Ovary (tissue), 3 donors: Measurements from ENCODE around the gene LITAF.

Experiments used
- EP300 ChIP-seq: sonication (generic); formaldehyde crosslinking; IDR thresholded peaks from one replicate; pipeline ENCODE4 v1.6.1; 2017; ENCODE audit warnings: antibody characterized with exemption
- POLR2A ChIP-seq: fragments of 450-650 bp; IDR thresholded peaks from one replicate; pipeline ENCODE4 v1.6.1; 2017; ENCODE audit warnings: antibody characterized with exemption, mild to moderate bottlenecking, moderate library complexity
- TF ChIP-seq, protein P1 (sequence below), 3 donors: fragments of 450-650 bp in 2 of 3; fragments of 200-600 bp in 1 of 3; IDR thresholded peaks; one replicate each; pipeline versions ENCODE4 v1.5.1 to v1.8.0; 2016 to 2022; ENCODE audit warnings: antibody characterized with exemption in 3 of 3, mild to moderate bottlenecking in 1 of 3
- donor health status: DM: no; HTN: no; CAD: no.

- TF ChIP-seq, protein P1, sequence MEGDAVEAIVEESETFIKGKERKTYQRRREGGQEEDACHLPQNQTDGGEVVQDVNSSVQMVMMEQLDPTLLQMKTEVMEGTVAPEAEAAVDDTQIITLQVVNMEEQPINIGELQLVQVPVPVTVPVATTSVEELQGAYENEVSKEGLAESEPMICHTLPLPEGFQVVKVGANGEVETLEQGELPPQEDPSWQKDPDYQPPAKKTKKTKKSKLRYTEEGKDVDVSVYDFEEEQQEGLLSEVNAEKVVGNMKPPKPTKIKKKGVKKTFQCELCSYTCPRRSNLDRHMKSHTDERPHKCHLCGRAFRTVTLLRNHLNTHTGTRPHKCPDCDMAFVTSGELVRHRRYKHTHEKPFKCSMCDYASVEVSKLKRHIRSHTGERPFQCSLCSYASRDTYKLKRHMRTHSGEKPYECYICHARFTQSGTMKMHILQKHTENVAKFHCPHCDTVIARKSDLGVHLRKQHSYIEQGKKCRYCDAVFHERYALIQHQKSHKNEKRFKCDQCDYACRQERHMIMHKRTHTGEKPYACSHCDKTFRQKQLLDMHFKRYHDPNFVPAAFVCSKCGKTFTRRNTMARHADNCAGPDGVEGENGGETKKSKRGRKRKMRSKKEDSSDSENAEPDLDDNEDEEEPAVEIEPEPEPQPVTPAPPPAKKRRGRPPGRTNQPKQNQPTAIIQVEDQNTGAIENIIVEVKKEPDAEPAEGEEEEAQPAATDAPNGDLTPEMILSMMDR (IDR thresholded peaks at IDR 0.05) = no peak
- TF ChIP-seq POLR2A (no peak), EP300 (no peak)
These were observed 88.8 kb downstream of the LITAF start for GRCh38 chr16:11497851-11498289.
